Endothelial cell of umbilical vein (primary cell): ENCODE measurements around the gene FAM168A. TPM values are rescaled to one million over a fixed set of nuclear protein-coding genes. Genes with fewer than 3 reads are reported as not detected.

Source experiments
- BruUV-seq: library from RNA; stranded (reverse); fragments of 400-500 nt; replicated peaks from 2 replicates; lab custom pipeline; 2021; lab: Mats Ljungman, UMichigan
- CTCF ChIA-PET: fragments of 300-600, 350-600 bp; sonication (Branson Sonifier 250); formaldehyde crosslinking; loops from one replicate; lab custom pipeline; 2021; ENCODE audit warnings: antibody characterized with exemption, inconsistent platforms; lab: Charles Lee
- POLR2A ChIA-PET: fragments of 300-600, 350-600 bp; sonication (Branson Sonifier 250); formaldehyde crosslinking; loops from one replicate; lab custom pipeline; 2021; ENCODE audit warnings: antibody characterized with exemption, inconsistent platforms; lab: Charles Lee
- DNase-seq: peaks from one replicate; pipeline ENCODE4 v3.0.0-alpha.2; 2011; ENCODE audit warnings: low read depth, low spot score
- FAIRE-seq: peaks from 2 replicates; lab custom pipeline; 2011; peaks lifted over from hg19 to GRCh38; lab: Jason Lieb, UNC
- H2AFZ ChIP-seq: 2 replicates; pipeline ENCODE4 v1.6.0; 2012; ENCODE audit warnings: low read depth, low read length, control low read depth, inconsistent platforms
- H3K27ac ChIP-seq: 2 replicates; pipeline ENCODE4 v1.5.1; 2011; ENCODE audit warnings: low read depth, mild to moderate bottlenecking, control low read depth, low read length, moderate library complexity; ENCODE audit not compliant: insufficient read depth
- H3K27me3 ChIP-seq, 2 experiments: 2 replicates each; pipeline versions ENCODE4 v1.6.0 to v1.6.1; 2011; ENCODE audit warnings: low read length in 2 of 2, mixed read lengths in 1 of 2; ENCODE audit not compliant: control insufficient read depth in 2 of 2, insufficient read depth in 2 of 2
- H3K36me3 ChIP-seq, 2 experiments: 2 replicates in 1 of 2; 3 replicates in 1 of 2; pipeline ENCODE4 v1.5.1; 2011; ENCODE audit warnings: low read length in 2 of 2, mild to moderate bottlenecking in 1 of 2, moderate library complexity in 1 of 2; ENCODE audit not compliant: control insufficient read depth in 2 of 2, insufficient read depth in 2 of 2; ENCODE audit errors: extremely low read depth in 1 of 2
- H3K4me1 ChIP-seq: 3 replicates; pipeline ENCODE4 v1.5.1; 2011; ENCODE audit warnings: mild to moderate bottlenecking, low read length; ENCODE audit not compliant: control insufficient read depth, insufficient read depth; ENCODE audit errors: extremely low read depth
- H3K4me2 ChIP-seq: 2 replicates; pipeline ENCODE4 v1.6.1; 2011; ENCODE audit warnings: low read length, control low read depth, mixed read lengths; ENCODE audit not compliant: insufficient read depth
- H3K4me3 ChIP-seq, 3 experiments: fragments of 200-600 bp in 1 of 3; sonication (generic), shearing (Covaris generic) in 1 of 3; replicated peaks in 1 of 3; 2 replicates each; pipeline ENCODE4 v1.5.1; 2011 to 2016; ENCODE audit warnings: control low read depth in 3 of 3, low read length in 3 of 3, mild to moderate bottlenecking in 2 of 3, inconsistent platforms in 1 of 3, low read depth in 1 of 3, moderate library complexity in 1 of 3; ENCODE audit not compliant: insufficient read depth in 1 of 3
- H3K79me2 ChIP-seq: 2 replicates; pipeline ENCODE4 v1.6.0; 2012; ENCODE audit warnings: low read length, inconsistent platforms; ENCODE audit not compliant: control insufficient read depth, insufficient read depth
- H3K9ac ChIP-seq: replicated peaks from 2 replicates; pipeline ENCODE3; 2011; ENCODE audit warnings: low read length, control low read depth; ENCODE audit not compliant: insufficient read depth; ENCODE audit errors: extremely low read depth
- H3K9me1 ChIP-seq: replicated peaks from 3 replicates; pipeline ENCODE4 v1.6.0; 2011; ENCODE audit warnings: mild to moderate bottlenecking, low read length; ENCODE audit not compliant: control insufficient read depth, insufficient read depth; ENCODE audit errors: extremely low read depth
- H3K9me3 ChIP-seq: replicated peaks from 2 replicates; pipeline ENCODE4 v1.5.1; 2012; ENCODE audit warnings: low read length, inconsistent platforms; ENCODE audit not compliant: control insufficient read depth, insufficient read depth
- H4K20me1 ChIP-seq: replicated peaks from 2 replicates; pipeline ENCODE3; 2011; ENCODE audit warnings: mild to moderate bottlenecking, low read length; ENCODE audit not compliant: control insufficient read depth, insufficient read depth; ENCODE audit errors: extremely low read depth
- EZH2 ChIP-seq: IDR thresholded peaks from 2 replicates; pipeline ENCODE4 v1.6.1; 2012; ENCODE audit warnings: borderline replicate concordance, low read depth, mild to moderate bottlenecking, moderate library complexity, low read length, inconsistent platforms; ENCODE audit not compliant: severe bottlenecking
- FOS ChIP-seq: IDR thresholded peaks from 2 replicates; pipeline ENCODE4 v1.6.1; 2011; ENCODE audit warnings: mild to moderate bottlenecking, low read length, moderate library complexity, borderline replicate concordance; ENCODE audit not compliant: insufficient read depth
- GATA2 ChIP-seq: IDR thresholded peaks from 2 replicates; pipeline ENCODE4 v1.7.0; 2011; ENCODE audit warnings: low read depth, mild to moderate bottlenecking, moderate library complexity, mixed read lengths, low read length; ENCODE audit not compliant: insufficient read length, insufficient read depth
- JUN ChIP-seq: IDR thresholded peaks from 2 replicates; pipeline ENCODE4 v1.6.1; 2011; ENCODE audit warnings: borderline replicate concordance, low read depth; ENCODE audit not compliant: insufficient read length, insufficient read depth
- MYC ChIP-seq: IDR thresholded peaks from one replicate; pipeline ENCODE4 v1.6.1; 2011; ENCODE audit warnings: mild to moderate bottlenecking, low read depth, low read length
- POLR2A ChIP-seq: IDR thresholded peaks from 2 replicates; pipeline ENCODE4 v1.6.1; 2012; ENCODE audit warnings: low read depth, mild to moderate bottlenecking, control low read depth, low read length
- POLR2AphosphoS5 ChIP-seq: IDR thresholded peaks from 2 replicates; pipeline ENCODE4 v1.6.1; 2012; ENCODE audit warnings: low read depth, mild to moderate bottlenecking, control low read depth, low read length, moderate library complexity; ENCODE audit not compliant: insufficient read depth
- dilution Hi-C: fragments of 300-500 bp; cut with MboI; formaldehyde crosslinking; loops from one replicate; pipeline ENCODE4 v1.15.0; 2019; ENCODE audit warnings: low sequenced_read_pairs; ENCODE audit not compliant: extremely low pct_ligation_motif_present
- intact Hi-C: fragments of 100-400 bp; cut with micrococcal nuclease; formaldehyde crosslinking; loops from one replicate; pipeline ENCODE4 v1.10.0; 2022
- polyA plus RNA-seq, 4 experiments: library from polyadenylated mRNA; depleted of rRNA in 3 of 4; stranded (reverse) in 3 of 4; unstranded in 1 of 4; fragments of >200 nt; gene quantifications; 2 replicates each; pipeline versions ENCODE4 v1.2.1 to v1.2.3, GENCODE V29; 2011 to 2012; ENCODE audit warnings: missing spikeins in 1 of 4
- total RNA-seq: library from RNA; stranded (reverse); gene quantifications from 2 replicates; pipeline ENCODE4 v1.2.3, GENCODE V29; 2021
- TF ChIP-seq, protein P1 (sequence below), 2 donors: IDR thresholded peaks; 1 replicate in 1 of 2; 2 replicates in 1 of 2; pipeline ENCODE4 v1.5.1; 2011; ENCODE audit warnings: low read length in 2 of 2, mild to moderate bottlenecking in 2 of 2, moderate library complexity in 2 of 2, control low read depth in 1 of 2, inconsistent platforms in 1 of 2, low read depth in 1 of 2; ENCODE audit not compliant: insufficient read depth in 1 of 2; ENCODE audit errors: extremely low read depth in 1 of 2
- TF ChIP-seq, protein P2 (sequence below): IDR thresholded peaks from 2 replicates; pipeline ENCODE4 v1.6.1; 2011; ENCODE audit not compliant: insufficient read depth, insufficient read length

The FAM168A gene
- total and polyA plus RNA-seq, 2 donors (not counting 3 experiments of a cell fraction or from before 2014, with no cell fraction given), result 17.0 to 20.5 TPM

DNA sequence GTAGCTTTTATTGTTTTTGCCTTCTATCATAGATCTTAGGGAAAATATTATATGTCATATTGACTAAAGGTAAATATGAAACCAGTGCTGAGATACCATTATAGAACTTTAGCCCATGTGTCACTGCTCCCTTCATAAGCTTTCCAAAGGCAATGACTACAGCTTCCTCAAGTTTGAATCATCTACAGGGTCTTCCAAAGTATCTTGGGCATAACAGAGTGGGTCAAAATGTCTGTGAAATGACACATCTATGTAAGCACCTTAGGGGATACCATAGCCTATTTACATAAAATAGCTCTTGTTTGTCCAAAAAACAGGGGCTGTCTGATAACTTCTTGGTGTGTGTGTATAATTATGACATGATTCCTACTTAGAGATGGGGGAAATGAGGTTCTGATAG, 169.2 kb downstream of the FAM168A start:
- dilution Hi-C loops, result no loop called here
- H3K9ac ChIP-seq, result no peak overlapping the region
- H3K4me2 ChIP-seq, result no peak overlapping the region
- no peaks in the 10 kb centered on the region for H3K27me3 ChIP-seq
- H3K79me2 ChIP-seq, result no peaks in the 10 kb centered on the region
- no TSS peak for BruUV-seq
- no peak overlapping the region for H3K27ac ChIP-seq
- H3K4me3 ChIP-seq, result no peak overlapping the region
- no peaks in the 10 kb centered on the region for H3K9me1 ChIP-seq
- no peak for TF ChIP-seq POLR2AphosphoS5
- no peak for TF ChIP-seq POLR2A
- TF ChIP-seq, protein P1, sequence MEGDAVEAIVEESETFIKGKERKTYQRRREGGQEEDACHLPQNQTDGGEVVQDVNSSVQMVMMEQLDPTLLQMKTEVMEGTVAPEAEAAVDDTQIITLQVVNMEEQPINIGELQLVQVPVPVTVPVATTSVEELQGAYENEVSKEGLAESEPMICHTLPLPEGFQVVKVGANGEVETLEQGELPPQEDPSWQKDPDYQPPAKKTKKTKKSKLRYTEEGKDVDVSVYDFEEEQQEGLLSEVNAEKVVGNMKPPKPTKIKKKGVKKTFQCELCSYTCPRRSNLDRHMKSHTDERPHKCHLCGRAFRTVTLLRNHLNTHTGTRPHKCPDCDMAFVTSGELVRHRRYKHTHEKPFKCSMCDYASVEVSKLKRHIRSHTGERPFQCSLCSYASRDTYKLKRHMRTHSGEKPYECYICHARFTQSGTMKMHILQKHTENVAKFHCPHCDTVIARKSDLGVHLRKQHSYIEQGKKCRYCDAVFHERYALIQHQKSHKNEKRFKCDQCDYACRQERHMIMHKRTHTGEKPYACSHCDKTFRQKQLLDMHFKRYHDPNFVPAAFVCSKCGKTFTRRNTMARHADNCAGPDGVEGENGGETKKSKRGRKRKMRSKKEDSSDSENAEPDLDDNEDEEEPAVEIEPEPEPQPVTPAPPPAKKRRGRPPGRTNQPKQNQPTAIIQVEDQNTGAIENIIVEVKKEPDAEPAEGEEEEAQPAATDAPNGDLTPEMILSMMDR (IDR thresholded peaks at IDR 0.05; ENCODE audit: extremely low read depth in 1 of 2, insufficient read depth in 1 of 2, low read depth in 1 of 2, low read length in 2 of 2), result no peak
- TF ChIP-seq, protein P2, sequence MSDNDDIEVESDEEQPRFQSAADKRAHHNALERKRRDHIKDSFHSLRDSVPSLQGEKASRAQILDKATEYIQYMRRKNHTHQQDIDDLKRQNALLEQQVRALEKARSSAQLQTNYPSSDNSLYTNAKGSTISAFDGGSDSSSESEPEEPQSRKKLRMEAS, result no peak
- no peak for TF ChIP-seq FOS
- TF ChIP-seq GATA2, result no peak
- no peak for TF ChIP-seq EZH2
- no peak for TF ChIP-seq JUN
- no peak for TF ChIP-seq MYC
- DNase-seq, result no peak
- no peaks in the 10 kb centered on the region for H3K36me3 ChIP-seq
- no peaks in the 10 kb centered on the region for H3K9me3 ChIP-seq
- no peaks in the 10 kb centered on the region for H4K20me1 ChIP-seq
- FAIRE-seq, result no peak
- intact Hi-C loops, result no loop called here
- no peak overlapping the region for H2AFZ ChIP-seq
- ChIA-PET CTCF (interaction anchor here (0.5 to 2.1 kb wide), 5 partner anchors 14 to 316 kb away, joined by 3 to 7 read pairs (median 5); no protein-coding TSS in a partner anchor), POLR2A (no interaction called here)
- no peaks in the 10 kb centered on the region for H3K4me1 ChIP-seq
